Mesenchymal stem cell (in vitro differentiated cells and primary cell): ENCODE data around the gene NOC2L.
A peak's percentile ranks its signal among the peaks of the same experiment; 100 is the strongest.

Source experiments
- DNase-seq: peaks from one replicate; pipeline ENCODE4 v3.0.0-alpha.2; 2013
- H2AFZ ChIP-seq: one replicate; pipeline ENCODE4 v1.6.1; 2013; ENCODE audit warnings: low read depth, mild to moderate bottlenecking, control low read depth, inconsistent platforms, low read length, moderate library complexity
- H2AK5ac ChIP-seq: 2 replicates; pipeline ENCODE4 v1.6.1; 2013; ENCODE audit warnings: low read length, moderate library complexity, mild to moderate bottlenecking, inconsistent platforms; ENCODE audit not compliant: severe bottlenecking
- H2BK120ac ChIP-seq: one replicate; pipeline ENCODE4 v1.6.1; 2013; ENCODE audit warnings: low read depth, mild to moderate bottlenecking, inconsistent platforms, low read length, moderate library complexity
- H2BK12ac ChIP-seq, 2 experiments: one replicate each; pipeline ENCODE4 v1.6.1; 2013; ENCODE audit warnings: inconsistent platforms in 2 of 2, low read length in 2 of 2, mild to moderate bottlenecking in 2 of 2, moderate library complexity in 2 of 2, control low read depth in 1 of 2
- H2BK15ac ChIP-seq: one replicate; pipeline ENCODE4 v1.6.1; 2013; ENCODE audit warnings: mild to moderate bottlenecking, low read depth, inconsistent platforms; ENCODE audit not compliant: poor library complexity, severe bottlenecking
- H2BK5ac ChIP-seq: 2 replicates; pipeline ENCODE4 v1.6.1; 2013; ENCODE audit warnings: low read depth, mild to moderate bottlenecking, low read length, control low read depth, inconsistent platforms; ENCODE audit not compliant: poor library complexity, severe bottlenecking
- H3K14ac ChIP-seq, 2 experiments: one replicate each; pipeline ENCODE4 v1.6.1; 2013; ENCODE audit warnings: inconsistent platforms in 2 of 2, low read length in 2 of 2, control low read depth in 1 of 2, mild to moderate bottlenecking in 1 of 2, moderate library complexity in 1 of 2
- H3K18ac ChIP-seq, 2 experiments: one replicate each; pipeline ENCODE4 v1.6.1; 2013; ENCODE audit warnings: inconsistent platforms in 2 of 2, low read length in 2 of 2, control low read depth in 1 of 2, low read depth in 1 of 2, mild to moderate bottlenecking in 1 of 2
- H3K23ac ChIP-seq, 2 experiments: one replicate each; pipeline ENCODE4 v1.6.1; 2013; ENCODE audit warnings: inconsistent platforms in 2 of 2, low read length in 2 of 2, mild to moderate bottlenecking in 2 of 2, moderate library complexity in 2 of 2, control low read depth in 1 of 2
- H3K27ac ChIP-seq: 2 replicates; pipeline ENCODE4 v1.5.1; 2013; ENCODE audit warnings: mild to moderate bottlenecking, moderate library complexity, low read length, control low read depth, inconsistent platforms; ENCODE audit not compliant: poor library complexity, severe bottlenecking
- H3K27me3 ChIP-seq, 2 experiments: 2 replicates each; pipeline versions ENCODE4 v1.6.1 to v1.7.0; 2013; ENCODE audit warnings: low read length in 2 of 2, mild to moderate bottlenecking in 2 of 2, moderate library complexity in 2 of 2, control low read depth in 1 of 2, inconsistent platforms in 1 of 2; ENCODE audit not compliant: control insufficient read depth in 1 of 2, insufficient read depth in 1 of 2
- H3K36me3 ChIP-seq, 2 experiments: 2 replicates each; pipeline versions ENCODE4 v1.6.1 to v1.7.0; 2013; ENCODE audit warnings: low read length in 2 of 2, control low read depth in 1 of 2, inconsistent platforms in 1 of 2, low read depth in 1 of 2, mild to moderate bottlenecking in 1 of 2; ENCODE audit not compliant: insufficient read depth in 2 of 2, control insufficient read depth in 1 of 2
- H3K4ac ChIP-seq, 2 experiments: one replicate each; pipeline ENCODE4 v1.6.1; 2013; ENCODE audit warnings: inconsistent platforms in 2 of 2, low read length in 2 of 2, mild to moderate bottlenecking in 2 of 2, moderate library complexity in 2 of 2, control low read depth in 1 of 2, low read depth in 1 of 2
- H3K4me1 ChIP-seq: 2 replicates; pipeline ENCODE4 v1.6.1; 2013; ENCODE audit warnings: low read depth, low read length, control low read depth; ENCODE audit not compliant: control insufficient read depth, insufficient read depth
- H3K4me2 ChIP-seq: 2 replicates; pipeline ENCODE4 v1.6.1; 2013; ENCODE audit warnings: low read length, mild to moderate bottlenecking, inconsistent platforms; ENCODE audit not compliant: poor library complexity, severe bottlenecking
- H3K4me3 ChIP-seq, 2 experiments: 2 replicates each; pipeline versions ENCODE4 v1.5.1 to v1.7.0; 2013; ENCODE audit warnings: low read length in 2 of 2, mild to moderate bottlenecking in 2 of 2, control low read depth in 1 of 2, low read depth in 1 of 2; ENCODE audit not compliant: insufficient read depth in 1 of 2
- H3K79me1 ChIP-seq: replicated peaks from 2 replicates; pipeline ENCODE4 v1.6.1; 2013; ENCODE audit warnings: mild to moderate bottlenecking, control low read depth, low read length, inconsistent platforms; ENCODE audit not compliant: poor library complexity, severe bottlenecking
- H3K9ac ChIP-seq: 2 replicates; pipeline ENCODE4 v1.7.0; 2013; ENCODE audit warnings: mild to moderate bottlenecking, low read length, moderate library complexity
- H3K9me3 ChIP-seq: 2 replicates; pipeline ENCODE4 v1.7.0; 2013; ENCODE audit warnings: mild to moderate bottlenecking, low read length; ENCODE audit not compliant: control insufficient read depth
- H4K8ac ChIP-seq: one replicate; pipeline ENCODE4 v1.6.1; 2013; ENCODE audit warnings: inconsistent platforms, mild to moderate bottlenecking, low read length, moderate library complexity
- H4K91ac ChIP-seq: one replicate; pipeline ENCODE4 v1.6.1; 2013; ENCODE audit warnings: mild to moderate bottlenecking, low read length, inconsistent platforms
- WGBS: methylation state at CpG from one replicate; pipeline ENCODE4 v1.1.7; 2013; ENCODE audit warnings: mixed read lengths; 5-methylcytosine and 5-hydroxymethylcytosine counted together

NOC2L gene

DNA sequence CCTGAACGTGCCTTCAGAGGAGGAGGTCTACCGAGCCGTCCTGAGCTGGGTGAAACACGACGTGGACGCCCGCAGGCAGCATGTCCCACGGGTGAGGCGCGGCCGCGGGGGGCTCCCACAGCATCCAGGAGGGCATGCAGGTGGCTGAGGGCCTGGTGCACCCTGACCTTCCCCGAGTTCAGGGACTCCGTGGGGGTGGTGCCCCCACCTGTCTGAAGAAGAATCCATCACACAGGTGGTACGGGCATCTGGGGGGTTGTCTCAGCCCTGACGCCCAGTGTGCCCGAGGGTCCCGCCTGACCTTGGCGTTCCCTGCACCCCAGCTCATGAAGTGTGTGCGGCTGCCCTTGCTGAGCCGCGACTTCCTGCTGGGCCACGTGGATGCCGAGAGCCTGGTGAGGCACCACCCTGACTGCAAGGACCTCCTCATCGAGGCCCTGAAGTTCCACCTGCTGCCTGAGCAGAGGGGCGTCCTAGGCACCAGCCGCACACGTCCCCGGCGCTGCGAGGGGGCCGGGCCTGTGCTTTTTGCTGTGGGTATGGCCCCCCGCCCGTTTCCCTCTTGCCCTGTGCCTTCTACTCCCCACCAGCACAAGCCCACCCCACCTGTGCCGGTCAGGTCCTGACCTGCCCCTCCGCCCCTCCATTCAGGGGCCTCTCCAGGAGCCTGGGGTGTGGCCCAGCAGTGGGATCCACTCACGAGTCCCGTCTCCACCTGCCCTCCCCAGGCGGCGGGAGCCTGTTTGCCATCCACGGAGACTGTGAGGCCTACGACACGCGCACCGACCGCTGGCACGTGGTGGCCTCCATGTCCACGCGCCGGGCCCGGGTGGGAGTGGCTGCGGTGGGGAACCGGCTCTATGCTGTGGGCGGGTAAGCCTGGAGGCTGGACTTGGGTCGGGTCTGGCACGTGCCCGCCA lies 3.6 kb upstream of the NOC2L start:
- Histone ChIP-seq H3K27ac (no peak overlapping the region), H2AK5ac (no peak overlapping the region), H4K91ac (no peak overlapping the region), H3K14ac (no peak overlapping the region), H2BK5ac (no peak overlapping the region), H4K8ac (no peak overlapping the region), H2AFZ (no peak overlapping the region), H3K4ac (no peak overlapping the region), H3K4me1 (peaks cover 38% of the 10 kb centered on the region), H2BK120ac (no peak overlapping the region), H2BK15ac (no peak overlapping the region), H3K18ac (no peak overlapping the region), H3K9ac (no peak overlapping the region), H3K27me3 (peaks cover 0 to 6% of the 10 kb centered on the region in 2 experiments), H3K36me3 (peaks cover 13 to 45% of the 10 kb centered on the region in 2 experiments), H3K4me2 (no peak overlapping the region), H3K9me3 (no peaks in the 10 kb centered on the region), H2BK12ac (no peak overlapping the region), H3K4me3 (no peak overlapping the region), H3K23ac (no peak overlapping the region), H3K79me1 (peaks cover 23% of the 10 kb centered on the region)
- WGBS, result 97% methylated on average over 57 of the region's 57 CpGs
- DNase-seq, result no peak

DNA sequence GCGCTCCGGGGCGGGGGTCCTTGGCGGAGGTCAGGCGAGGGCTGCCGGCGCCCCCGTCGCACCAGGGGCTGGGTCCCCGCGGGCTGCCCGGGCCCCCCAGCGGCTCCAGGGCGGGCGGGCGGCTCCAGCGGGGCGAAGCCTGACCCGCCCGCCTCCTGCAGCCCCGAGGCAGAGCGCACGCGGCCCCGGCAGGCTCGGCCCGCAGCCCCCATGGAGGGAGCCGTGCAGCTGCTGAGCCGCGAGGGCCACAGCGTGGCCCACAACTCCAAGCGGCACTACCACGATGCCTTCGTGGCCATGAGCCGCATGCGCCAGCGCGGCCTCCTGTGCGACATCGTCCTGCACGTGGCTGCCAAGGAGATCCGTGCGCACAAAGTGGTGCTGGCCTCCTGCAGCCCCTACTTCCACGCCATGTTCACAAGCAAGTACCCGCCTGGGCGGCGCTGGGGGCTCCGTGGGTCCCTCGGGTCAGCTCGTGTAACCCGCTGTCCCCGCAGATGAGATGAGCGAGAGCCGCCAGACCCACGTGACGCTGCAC lies 2.1 kb upstream of the NOC2L start:
- H3K36me3 ChIP-seq, result peaks cover 20 to 58% of the 10 kb centered on the region in 2 experiments
- peak overlapping the region; percentile 28 for H4K8ac ChIP-seq
- 33% methylated on average over 55 of the region's 56 CpGs for WGBS
- peak overlapping the region; percentile 9 to 57 for H3K4ac ChIP-seq
- peak overlapping the region; percentile 46 for H2AFZ ChIP-seq
- H3K9me3 ChIP-seq, result no peaks in the 10 kb centered on the region
- peak overlapping the region; percentile 53 for H3K9ac ChIP-seq
- no peak overlapping the region for H3K27ac ChIP-seq
- H2AK5ac ChIP-seq, result no peak overlapping the region
- peak overlapping the region; percentile 38 for H2BK15ac ChIP-seq
- peak overlapping the region in 1 of 2 experiments; percentile 64 for H2BK12ac ChIP-seq
- H3K4me1 ChIP-seq, result peaks cover 28% of the 10 kb centered on the region
- no peak overlapping the region for H3K23ac ChIP-seq
- peak overlapping the region in 1 of 2 experiments; percentile 61 for H3K18ac ChIP-seq
- H3K79me1 ChIP-seq, result peaks cover 33% of the 10 kb centered on the region
- H3K27me3 ChIP-seq, result no peaks in the 10 kb centered on the region
- H3K4me3 ChIP-seq, result peak overlapping the region; percentile 67 to 93
- H3K4me2 ChIP-seq, result peak overlapping the region; percentile 90
- peak overlapping the region in 1 of 2 experiments; percentile 53 for H3K14ac ChIP-seq
- no peak for DNase-seq
- H2BK5ac ChIP-seq, result no peak overlapping the region
- H4K91ac ChIP-seq, result peak overlapping the region; percentile 37
- H2BK120ac ChIP-seq, result no peak overlapping the region

DNA sequence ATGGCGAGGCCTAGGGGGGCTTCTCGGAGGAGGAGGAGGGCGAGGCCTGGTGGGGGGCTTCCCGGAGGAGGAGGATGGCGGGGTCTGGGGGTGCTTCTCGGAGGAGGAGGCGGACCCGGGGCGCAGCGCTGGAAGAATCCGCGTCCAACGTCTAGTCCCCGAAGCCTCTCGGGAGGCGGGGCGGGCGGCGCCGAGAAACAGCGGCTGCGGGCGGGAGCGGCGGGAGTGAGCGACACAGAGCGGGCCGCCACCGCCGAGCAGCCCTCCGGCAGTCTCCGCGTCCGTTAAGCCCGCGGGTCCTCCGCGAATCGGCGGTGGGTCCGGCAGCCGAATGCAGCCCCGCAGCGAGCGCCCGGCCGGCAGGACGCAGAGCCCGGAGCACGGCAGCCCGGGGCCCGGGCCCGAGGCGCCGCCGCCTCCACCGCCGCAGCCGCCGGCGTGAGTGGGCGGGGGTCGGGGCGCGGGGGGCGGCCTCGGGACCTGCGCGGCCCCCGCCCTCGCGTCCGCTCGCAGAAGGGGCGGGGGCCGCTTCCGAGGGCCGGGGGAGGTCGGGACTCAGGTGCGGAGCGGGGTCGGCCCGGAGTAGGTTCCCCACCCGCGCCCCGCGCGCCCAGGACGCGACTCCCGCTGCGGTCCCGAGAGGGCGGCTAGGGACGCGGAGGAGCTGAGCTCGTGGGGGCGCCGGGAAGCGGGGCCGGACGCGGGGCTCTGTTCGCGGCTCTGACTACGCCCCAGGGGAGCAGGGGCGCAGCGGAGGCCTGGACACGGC lies 1.5 kb upstream of the NOC2L start, which contains the start of gene KLHL17:
Gene KLHL17 (plus strand): TSS at position 222 of the 769 bp plus-strand sequence. CDS start 110 bp downstream, at position 332.
- Histone ChIP-seq H3K4me2 (peak within 1 kb of the TSS; percentile 90), H3K18ac (peak within 1 kb of the TSS; percentile 92), H3K27me3 (no peaks in the 10 kb centered on the region), H3K4me1 (peaks cover 21% of the 10 kb centered on the region), H3K79me1 (peaks cover 39% of the 10 kb centered on the region), H2BK15ac (peak within 1 kb of the TSS; percentile 95), H3K9ac (peak within 1 kb of the TSS; percentile 53), H4K91ac (peak within 1 kb of the TSS; percentile 79), H2BK12ac (peak within 1 kb of the TSS in 1 of 2 experiments; percentile 64), H4K8ac (peak within 1 kb of the TSS; percentile 84), H3K4ac (peak within 1 kb of the TSS; percentile 9 to 57), H3K14ac (peak within 1 kb of the TSS in 1 of 2 experiments; percentile 53), H3K36me3 (peaks cover 27 to 60% of the 10 kb centered on the region in 2 experiments), H3K9me3 (no peaks in the 10 kb centered on the region), H3K4me3 (peak within 1 kb of the TSS; percentile 91 to 93), H3K23ac (no peak within 1 kb of the TSS), H2AK5ac (no peak within 1 kb of the TSS), H2BK120ac (peak within 1 kb of the TSS; percentile 84), H2BK5ac (no peak within 1 kb of the TSS), H2AFZ (peak within 1 kb of the TSS; percentile 60), H3K27ac (no peak within 1 kb of the TSS)
- WGBS, result under 1% methylated on average over 59 of the region's 109 CpGs
- peak; percentile 69 for DNase-seq
